ENCODE results near the gene HSD17B12.

DNA sequence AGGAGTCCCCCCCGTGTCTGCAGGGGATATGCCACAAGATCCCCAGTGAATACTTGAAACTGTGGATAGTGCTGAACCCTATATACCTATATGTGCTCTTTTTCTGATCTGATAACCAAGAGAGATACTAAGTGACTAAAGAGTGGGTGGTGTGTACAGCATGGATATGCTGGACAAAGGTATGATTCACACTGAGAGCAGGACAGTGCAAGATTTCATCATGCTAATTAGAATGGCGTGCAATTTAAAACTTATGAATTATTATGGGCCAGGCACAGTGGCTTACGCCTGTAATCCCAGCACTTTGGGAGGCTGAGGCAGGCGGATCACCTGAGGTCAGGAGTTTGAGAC is 109.9 kb downstream of the HSD17B12 start:
- TF ChIP-seq, protein P1, sequence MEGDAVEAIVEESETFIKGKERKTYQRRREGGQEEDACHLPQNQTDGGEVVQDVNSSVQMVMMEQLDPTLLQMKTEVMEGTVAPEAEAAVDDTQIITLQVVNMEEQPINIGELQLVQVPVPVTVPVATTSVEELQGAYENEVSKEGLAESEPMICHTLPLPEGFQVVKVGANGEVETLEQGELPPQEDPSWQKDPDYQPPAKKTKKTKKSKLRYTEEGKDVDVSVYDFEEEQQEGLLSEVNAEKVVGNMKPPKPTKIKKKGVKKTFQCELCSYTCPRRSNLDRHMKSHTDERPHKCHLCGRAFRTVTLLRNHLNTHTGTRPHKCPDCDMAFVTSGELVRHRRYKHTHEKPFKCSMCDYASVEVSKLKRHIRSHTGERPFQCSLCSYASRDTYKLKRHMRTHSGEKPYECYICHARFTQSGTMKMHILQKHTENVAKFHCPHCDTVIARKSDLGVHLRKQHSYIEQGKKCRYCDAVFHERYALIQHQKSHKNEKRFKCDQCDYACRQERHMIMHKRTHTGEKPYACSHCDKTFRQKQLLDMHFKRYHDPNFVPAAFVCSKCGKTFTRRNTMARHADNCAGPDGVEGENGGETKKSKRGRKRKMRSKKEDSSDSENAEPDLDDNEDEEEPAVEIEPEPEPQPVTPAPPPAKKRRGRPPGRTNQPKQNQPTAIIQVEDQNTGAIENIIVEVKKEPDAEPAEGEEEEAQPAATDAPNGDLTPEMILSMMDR (IDR thresholded peaks at IDR 0.05), result no peak
- no peak for TF ChIP-seq POLR2AphosphoS5 (IDR thresholded peaks at IDR 0.05; ENCODE audit: low read depth, low read length)

Measured in Panc1 (cell line).